ENCODE measurements around the gene CACNA1I. TPM values are rescaled to one million over a fixed set of nuclear protein-coding genes. Genes with fewer than 3 reads are reported as not detected.

The CACNA1I gene
- total and polyA plus RNA-seq, 2 donors (not counting 1 experiment from before 2014, with no cell fraction given): under 0.01 to 0.01 TPM

DNA sequence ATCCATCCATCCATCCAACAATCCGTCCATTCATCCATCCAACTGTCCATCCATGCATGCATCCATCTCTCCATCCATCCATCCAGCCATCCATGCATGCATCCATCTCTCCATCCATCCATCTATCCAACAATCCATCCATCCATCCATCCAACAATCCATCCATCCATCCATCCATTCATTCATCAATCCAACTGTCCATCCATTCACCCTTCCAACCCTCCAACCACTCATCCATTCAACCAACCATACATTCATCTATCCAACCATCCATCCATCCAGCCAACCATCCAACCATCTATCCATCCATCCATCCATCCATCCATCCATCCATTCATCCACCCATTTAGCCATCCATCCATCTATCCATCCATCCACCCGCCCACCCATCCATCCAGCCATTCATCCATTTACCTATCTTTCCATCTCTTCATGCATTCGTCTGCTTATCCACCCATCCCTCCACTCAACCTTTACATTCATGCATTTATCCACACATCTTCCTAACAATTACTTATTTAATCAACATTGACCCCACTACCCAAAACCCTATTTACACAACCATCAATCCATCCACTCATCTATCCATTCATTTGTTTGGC, 12.6 kb downstream of the CACNA1I start:
- Histone ChIP-seq H3K36me3 (ENCODE audit: control insufficient read depth, insufficient read depth, low read length) (no peaks in the 10 kb centered on the region), H4K20me1 (ENCODE audit: control insufficient read depth, extremely low read depth, insufficient read depth, low read length) (no peaks in the 10 kb centered on the region), H3K4me2 (ENCODE audit: extremely low read depth, insufficient read depth, low read length) (no peak overlapping the region), H3K79me2 (ENCODE audit: control insufficient read depth, insufficient read depth, low read length) (no peaks in the 10 kb centered on the region), H3K9me3 (ENCODE audit: control insufficient read depth, insufficient read depth, low read depth, low read length) (no peaks in the 10 kb centered on the region), H3K4me1 (ENCODE audit: control insufficient read depth, extremely low read depth, insufficient read depth, low read length) (no peaks in the 10 kb centered on the region), H2AFZ (ENCODE audit: low read length) (no peak overlapping the region), H3K4me3 (replicated peaks in 1 of 4; ENCODE audit: control extremely low read depth in 1 of 4, insufficient read depth in 1 of 4, low read depth in 3 of 4, low read length in 4 of 4) (no peak overlapping the region), H3K27ac (ENCODE audit: insufficient read depth, low read length) (no peak overlapping the region), H3K27me3 (ENCODE audit: control insufficient read depth, insufficient read depth, low read length) (peaks cover 7% of the 10 kb centered on the region), H3K9ac (ENCODE audit: insufficient read depth, low read length) (no peak overlapping the region)
- TF ChIP-seq, protein P1, sequence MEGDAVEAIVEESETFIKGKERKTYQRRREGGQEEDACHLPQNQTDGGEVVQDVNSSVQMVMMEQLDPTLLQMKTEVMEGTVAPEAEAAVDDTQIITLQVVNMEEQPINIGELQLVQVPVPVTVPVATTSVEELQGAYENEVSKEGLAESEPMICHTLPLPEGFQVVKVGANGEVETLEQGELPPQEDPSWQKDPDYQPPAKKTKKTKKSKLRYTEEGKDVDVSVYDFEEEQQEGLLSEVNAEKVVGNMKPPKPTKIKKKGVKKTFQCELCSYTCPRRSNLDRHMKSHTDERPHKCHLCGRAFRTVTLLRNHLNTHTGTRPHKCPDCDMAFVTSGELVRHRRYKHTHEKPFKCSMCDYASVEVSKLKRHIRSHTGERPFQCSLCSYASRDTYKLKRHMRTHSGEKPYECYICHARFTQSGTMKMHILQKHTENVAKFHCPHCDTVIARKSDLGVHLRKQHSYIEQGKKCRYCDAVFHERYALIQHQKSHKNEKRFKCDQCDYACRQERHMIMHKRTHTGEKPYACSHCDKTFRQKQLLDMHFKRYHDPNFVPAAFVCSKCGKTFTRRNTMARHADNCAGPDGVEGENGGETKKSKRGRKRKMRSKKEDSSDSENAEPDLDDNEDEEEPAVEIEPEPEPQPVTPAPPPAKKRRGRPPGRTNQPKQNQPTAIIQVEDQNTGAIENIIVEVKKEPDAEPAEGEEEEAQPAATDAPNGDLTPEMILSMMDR (conservative IDR thresholded peaks at IDR 0.05 in 1 of 2, IDR thresholded peaks at IDR 0.05 in 1 of 2; ENCODE audit: low read depth in 1 of 2, low read length in 2 of 2): no peak
- TF ChIP-seq EZH2 (IDR thresholded peaks at IDR 0.05; ENCODE audit: low read length, missing control alignments): no peak
- no peak for DNase-seq (ENCODE audit: low read depth in 2 of 2)

DNA sequence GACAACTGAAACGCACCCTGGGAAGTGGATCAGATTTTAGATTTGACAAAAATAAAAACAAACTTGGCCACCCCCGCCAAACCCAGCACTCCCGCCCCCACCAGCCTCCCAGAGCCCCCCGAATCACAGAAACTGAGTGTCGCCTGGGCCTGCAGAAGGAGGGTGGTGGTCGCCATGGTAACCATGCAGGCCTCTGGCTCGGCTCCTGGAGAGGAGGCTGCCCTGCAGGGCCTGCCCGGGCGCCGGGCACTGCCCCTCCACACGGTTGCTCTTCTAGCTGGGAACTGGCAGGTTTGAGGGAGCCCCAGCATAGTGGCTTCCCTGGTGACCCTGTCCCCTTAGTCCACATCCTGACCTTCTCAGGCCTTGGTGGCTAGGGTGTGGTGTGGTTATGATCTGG, 19.3 kb downstream of the CACNA1I start:
- TF ChIP-seq EZH2 (IDR thresholded peaks at IDR 0.05; ENCODE audit: low read length, missing control alignments): no peak
- TF ChIP-seq, protein P1 (conservative IDR thresholded peaks at IDR 0.05 in 1 of 2, IDR thresholded peaks at IDR 0.05 in 1 of 2; ENCODE audit: low read depth in 1 of 2, low read length in 2 of 2): no peak
- DNase-seq (ENCODE audit: low read depth in 2 of 2): no peak
- Histone ChIP-seq H3K9ac (ENCODE audit: insufficient read depth, low read length) (no peak overlapping the region), H2AFZ (ENCODE audit: low read length) (no peak overlapping the region), H3K4me2 (ENCODE audit: extremely low read depth, insufficient read depth, low read length) (no peak overlapping the region), H3K4me1 (ENCODE audit: control insufficient read depth, extremely low read depth, insufficient read depth, low read length) (peaks cover 11% of the 10 kb centered on the region), H3K79me2 (ENCODE audit: control insufficient read depth, insufficient read depth, low read length) (no peaks in the 10 kb centered on the region), H3K36me3 (ENCODE audit: control insufficient read depth, insufficient read depth, low read length) (no peaks in the 10 kb centered on the region), H4K20me1 (ENCODE audit: control insufficient read depth, extremely low read depth, insufficient read depth, low read length) (no peaks in the 10 kb centered on the region), H3K9me3 (ENCODE audit: control insufficient read depth, insufficient read depth, low read depth, low read length) (no peaks in the 10 kb centered on the region), H3K27me3 (ENCODE audit: control insufficient read depth, insufficient read depth, low read length) (no peaks in the 10 kb centered on the region), H3K27ac (ENCODE audit: insufficient read depth, low read length) (no peak overlapping the region), H3K4me3 (replicated peaks in 1 of 4; ENCODE audit: control extremely low read depth in 1 of 4, insufficient read depth in 1 of 4, low read depth in 3 of 4, low read length in 4 of 4) (no peak overlapping the region)

DNA sequence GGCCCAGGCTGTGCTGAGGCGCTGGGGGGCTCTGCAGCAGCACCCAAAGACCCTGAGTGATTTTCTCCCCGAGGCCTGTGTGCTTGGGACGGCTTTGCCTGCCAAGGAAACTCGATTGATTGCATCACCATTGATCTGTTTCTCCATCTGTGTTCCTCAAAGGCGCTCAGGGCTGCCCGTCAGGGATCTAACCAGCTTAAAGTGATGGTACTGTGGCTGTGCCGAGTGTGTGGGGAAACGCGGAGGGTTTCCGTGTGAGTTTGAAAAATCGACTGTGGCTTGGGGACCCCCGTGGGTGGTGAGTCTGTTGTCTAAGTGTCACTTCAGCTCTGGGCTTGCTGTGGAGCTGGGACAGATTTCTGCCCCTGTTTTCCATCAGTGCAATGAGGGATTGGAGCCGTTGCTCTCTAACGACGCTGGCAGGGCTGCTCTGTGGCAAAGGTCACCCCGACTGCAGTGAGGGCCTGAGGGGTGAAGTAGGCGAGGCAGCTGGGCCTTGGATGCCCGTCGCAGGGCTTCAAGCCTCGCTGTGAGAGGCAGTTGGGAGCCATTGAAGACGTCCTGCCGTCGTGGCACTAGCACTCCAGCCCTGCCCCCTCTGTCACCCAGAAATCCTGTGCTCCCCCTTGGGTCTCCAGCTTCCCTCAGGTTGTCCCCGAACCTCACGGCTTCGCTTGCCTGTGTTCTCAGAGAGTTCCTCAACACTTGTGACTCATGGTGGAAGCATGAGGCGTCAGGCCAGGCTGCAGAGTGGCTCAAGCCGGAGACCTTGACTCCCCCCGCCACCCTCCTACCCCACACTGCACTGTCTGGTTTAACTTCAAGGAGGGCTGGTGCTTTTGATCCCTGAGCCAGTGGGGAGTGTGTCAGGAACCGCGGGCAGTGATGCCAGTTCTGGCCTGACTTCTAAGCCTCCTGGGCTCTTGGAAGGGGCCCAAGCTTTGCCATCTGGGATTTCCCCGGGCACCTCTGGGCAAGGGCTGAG, 21.8 kb downstream of the CACNA1I start:
- H3K4me1 ChIP-seq (ENCODE audit: control insufficient read depth, extremely low read depth, insufficient read depth, low read length): peaks cover 11% of the 10 kb centered on the region
- peak overlapping the region; percentile 44 for H2AFZ ChIP-seq (ENCODE audit: low read length)
- no peak overlapping the region for H3K9ac ChIP-seq (ENCODE audit: insufficient read depth, low read length)
- H3K4me2 ChIP-seq (ENCODE audit: extremely low read depth, insufficient read depth, low read length): peak overlapping the region; percentile 51
- TF ChIP-seq, protein P1 (conservative IDR thresholded peaks at IDR 0.05 in 1 of 2, IDR thresholded peaks at IDR 0.05 in 1 of 2; ENCODE audit: low read depth in 1 of 2, low read length in 2 of 2): no peak
- no peak for TF ChIP-seq EZH2 (IDR thresholded peaks at IDR 0.05; ENCODE audit: low read length, missing control alignments)
- H3K36me3 ChIP-seq (ENCODE audit: control insufficient read depth, insufficient read depth, low read length): no peaks in the 10 kb centered on the region
- no peak overlapping the region for H3K4me3 ChIP-seq (replicated peaks in 1 of 4; ENCODE audit: control extremely low read depth in 1 of 4, insufficient read depth in 1 of 4, low read depth in 3 of 4, low read length in 4 of 4)
- DNase-seq (ENCODE audit: low read depth in 2 of 2): peak; percentile 77 to 84
- no peaks in the 10 kb centered on the region for H3K79me2 ChIP-seq (ENCODE audit: control insufficient read depth, insufficient read depth, low read length)
- no peaks in the 10 kb centered on the region for H4K20me1 ChIP-seq (ENCODE audit: control insufficient read depth, extremely low read depth, insufficient read depth, low read length)
- H3K27me3 ChIP-seq (ENCODE audit: control insufficient read depth, insufficient read depth, low read length): no peaks in the 10 kb centered on the region
- no peaks in the 10 kb centered on the region for H3K9me3 ChIP-seq (ENCODE audit: control insufficient read depth, insufficient read depth, low read depth, low read length)
- no peak overlapping the region for H3K27ac ChIP-seq (ENCODE audit: insufficient read depth, low read length)
